HS-27A (cell line): ENCODE measurements around the gene TMEM11.
"Not testable (repeated sequence)": the region's sequence is repeated elsewhere in the genome, so short reads cannot be mapped to it uniquely, and the experiment has no call there.

ENCODE experiments used
- DNase-seq: peaks from one replicate; pipeline ENCODE4 v3.0.0-alpha.2; 2012; ENCODE audit warnings: low read depth, missing footprints

TMEM11 gene

DNA sequence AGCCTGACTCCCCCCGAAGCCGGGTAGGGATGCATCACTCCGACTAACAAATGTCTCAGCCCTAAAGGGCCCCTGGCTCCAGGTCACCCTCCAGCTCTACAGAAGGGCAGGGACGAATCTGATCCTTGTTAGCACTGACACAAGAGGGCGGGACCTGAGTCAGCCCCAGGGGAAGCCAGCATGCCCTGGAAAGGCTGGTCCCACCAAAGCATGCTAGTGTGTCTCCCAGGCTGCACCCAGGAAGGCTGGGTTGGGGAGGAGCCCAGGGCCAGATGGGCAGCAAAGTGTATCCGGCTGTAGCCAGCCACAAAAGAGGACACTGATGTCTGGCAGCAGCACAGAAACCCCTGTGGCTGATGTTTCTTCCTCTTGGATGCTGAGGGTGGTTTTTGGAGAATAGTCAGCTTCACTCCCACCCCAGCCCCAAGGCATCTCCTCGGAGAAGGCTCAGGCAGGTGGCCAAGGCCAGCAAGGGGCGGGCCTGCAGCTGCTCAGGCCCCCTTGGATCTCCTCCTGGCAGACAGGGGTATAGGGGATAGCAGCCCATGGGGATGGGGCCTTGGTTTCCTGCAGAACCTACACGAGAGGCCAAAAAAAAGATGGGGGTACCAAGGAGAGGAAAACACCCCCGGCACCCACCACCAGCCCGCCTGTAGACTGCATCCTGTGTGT, 28.2 kb upstream of the TMEM11 start:
- DNase-seq: no peak

DNA sequence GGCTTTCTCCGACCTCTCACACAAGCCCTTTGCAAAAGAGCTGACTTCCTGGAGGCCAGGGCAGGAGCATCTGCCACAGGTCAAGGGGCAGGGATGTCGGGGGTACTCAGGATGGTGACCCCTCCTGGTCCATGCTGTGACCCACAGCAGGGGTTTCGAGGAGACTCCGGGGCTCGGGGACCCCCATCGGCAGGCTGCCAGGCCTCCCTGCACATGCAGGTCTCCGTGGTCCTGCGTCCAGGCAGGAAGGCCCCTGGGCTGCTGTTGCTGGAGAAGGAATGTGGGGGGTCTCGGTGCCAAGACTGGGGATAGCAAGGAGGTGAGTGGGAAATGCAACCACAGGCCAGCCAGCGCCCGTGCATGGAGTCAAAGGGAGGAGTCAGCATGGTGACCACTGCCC, 27.6 kb upstream of the TMEM11 start:
- no peak for DNase-seq

DNA sequence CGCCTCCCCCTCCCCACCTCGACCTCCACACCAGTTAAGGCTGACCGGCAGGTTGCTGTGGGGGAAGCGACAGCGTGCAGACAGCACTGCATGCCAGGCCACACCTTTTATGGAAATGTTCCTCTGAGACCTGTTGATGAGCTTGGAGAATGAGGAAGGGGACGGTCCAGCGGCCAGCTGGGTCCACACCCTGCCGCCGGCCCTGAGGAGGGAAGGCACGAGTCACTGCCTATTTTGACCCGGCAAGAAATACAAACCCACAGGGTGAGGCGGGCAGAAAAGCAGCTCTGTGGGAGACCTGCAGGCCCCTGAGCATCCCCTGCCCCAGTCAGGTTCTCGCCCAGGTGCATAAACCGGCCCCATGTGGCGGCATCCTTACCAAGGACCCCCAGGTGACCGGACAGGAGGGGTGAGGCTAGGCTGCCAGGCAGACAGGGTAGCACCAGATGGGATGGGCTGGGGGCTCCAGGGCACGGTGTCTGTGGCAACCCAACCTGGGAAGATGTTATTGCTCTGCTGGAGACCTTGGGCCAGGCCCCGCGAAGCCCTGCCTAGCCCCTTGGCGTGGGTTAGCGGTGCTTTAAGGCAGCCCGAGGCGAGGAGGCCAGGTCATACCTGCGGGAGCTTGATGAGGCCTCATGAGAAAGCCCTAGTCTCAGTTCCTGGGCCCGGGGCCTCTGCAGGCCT, 26.6 kb upstream of the TMEM11 start:
- no peak for DNase-seq

DNA sequence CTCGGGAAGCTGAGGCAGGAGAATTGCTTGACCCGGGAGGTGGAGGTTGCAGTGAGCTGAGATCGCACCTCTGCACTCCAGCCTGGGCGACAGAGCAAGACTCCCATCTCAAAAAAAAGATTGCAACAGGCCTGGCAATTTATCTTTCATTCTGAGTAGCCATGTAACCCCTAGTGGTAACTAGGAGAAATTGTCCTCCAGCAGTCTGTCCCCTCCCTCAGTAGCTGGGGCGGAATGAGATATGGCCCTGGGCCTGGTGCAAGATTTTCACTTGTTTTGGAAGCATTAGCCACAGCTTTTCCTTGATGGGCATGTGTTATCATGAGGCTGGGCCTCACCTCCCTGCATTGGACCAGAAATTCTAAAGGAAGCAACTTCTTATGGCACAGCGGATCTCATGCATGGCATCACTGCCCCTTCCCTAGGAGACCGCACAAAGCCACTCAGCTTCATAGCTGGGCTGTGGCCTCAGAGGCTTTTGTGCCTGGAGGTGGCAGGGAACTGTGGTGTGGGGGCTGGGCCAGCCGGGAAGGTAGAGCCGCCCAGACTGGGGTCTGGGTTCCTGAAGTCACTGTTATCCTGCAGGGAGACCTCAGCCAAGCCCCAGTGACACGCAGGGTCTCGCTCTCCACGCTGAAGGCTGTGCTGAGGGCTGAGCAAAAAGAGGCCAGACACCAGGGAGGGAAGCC, 25.9 kb upstream of the TMEM11 start:
- no peak for DNase-seq

DNA sequence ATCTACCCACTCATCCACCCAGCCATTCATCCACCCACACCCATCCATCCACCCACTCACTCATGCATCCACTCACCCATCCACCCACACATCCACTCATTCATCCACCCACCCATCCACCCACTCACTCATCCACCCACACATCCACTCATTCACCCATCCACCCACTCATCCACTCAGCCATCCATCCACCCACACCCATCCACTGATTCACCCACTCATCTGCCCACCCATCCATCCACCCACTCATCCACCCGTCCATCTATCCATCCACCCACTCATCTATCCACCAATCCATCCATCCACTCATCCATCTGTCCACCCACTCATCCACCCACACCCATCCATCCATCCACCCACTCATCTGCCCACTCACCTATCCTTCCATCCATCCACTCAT, 22.0 kb upstream of the TMEM11 start:
- no peak for DNase-seq

DNA sequence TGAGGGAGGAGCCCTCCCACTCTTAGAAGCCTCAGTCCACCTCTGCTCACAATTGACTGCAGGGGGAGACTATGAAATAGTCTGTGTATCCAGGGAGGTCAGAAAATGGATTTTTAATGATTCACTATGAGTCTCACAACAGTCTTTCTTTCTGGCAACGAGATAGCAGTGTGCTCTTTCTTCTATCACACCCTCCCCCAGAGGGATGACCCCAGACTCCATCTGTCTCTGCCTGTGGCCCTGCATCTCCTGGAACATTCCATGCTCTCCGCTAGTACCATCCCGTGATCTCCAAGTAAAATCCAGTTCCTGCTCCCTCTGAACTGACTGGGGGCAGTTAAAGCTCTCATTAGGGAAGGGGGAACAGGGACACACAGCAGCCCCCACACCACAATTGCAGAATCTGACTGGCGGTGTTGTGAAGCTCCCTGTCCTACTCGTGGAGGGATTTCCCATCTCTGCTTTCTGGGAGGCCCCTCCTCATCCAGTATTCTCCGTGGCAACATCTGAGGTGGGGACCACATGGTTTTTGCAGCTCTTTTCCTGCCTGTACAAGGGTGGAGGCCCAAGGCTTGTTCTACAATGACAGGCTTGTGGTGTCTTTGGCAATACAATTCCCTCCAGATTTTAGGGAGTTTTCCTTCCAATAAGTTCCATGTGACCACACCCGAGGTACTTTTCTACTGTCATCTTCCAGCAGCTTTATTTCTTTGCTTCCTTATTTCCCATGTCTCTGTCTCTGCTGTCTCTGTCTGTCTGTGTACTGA, 19.8 kb upstream of the TMEM11 start:
- no peak for DNase-seq

DNA sequence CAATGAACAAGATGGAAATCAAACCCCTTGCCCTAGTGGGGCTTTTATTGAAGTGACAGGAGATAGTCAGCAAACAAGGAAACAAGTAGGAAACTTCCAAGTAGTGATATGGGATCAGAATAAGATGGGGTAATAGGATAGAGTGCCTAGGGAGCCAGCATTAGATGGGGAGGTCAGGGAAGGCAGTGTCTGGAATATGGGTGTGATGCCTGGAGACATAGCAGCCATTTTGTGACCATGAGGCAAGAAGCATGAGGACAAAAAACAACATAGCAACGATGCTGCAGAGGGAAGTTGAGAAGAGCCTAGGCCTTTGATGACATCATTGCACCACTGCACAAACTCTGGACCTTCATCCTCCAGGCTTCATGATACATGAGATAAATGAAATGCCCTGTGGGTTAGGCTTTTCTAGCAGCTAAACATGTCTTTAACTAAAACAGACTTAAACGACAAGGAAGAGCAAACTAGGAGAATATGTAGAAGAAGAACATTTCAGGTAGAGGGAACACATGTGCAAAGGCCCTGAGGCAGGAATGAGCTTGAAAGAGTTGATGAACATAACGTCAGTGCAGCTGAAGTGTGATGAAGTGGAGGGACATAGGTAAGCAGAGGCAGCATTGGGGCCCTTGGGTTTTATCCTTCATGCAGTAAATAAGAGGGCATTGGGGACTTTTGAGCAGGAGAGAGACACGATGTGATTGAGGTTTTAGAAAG, 18.2 kb upstream of the TMEM11 start:
- no peak for DNase-seq

DNA sequence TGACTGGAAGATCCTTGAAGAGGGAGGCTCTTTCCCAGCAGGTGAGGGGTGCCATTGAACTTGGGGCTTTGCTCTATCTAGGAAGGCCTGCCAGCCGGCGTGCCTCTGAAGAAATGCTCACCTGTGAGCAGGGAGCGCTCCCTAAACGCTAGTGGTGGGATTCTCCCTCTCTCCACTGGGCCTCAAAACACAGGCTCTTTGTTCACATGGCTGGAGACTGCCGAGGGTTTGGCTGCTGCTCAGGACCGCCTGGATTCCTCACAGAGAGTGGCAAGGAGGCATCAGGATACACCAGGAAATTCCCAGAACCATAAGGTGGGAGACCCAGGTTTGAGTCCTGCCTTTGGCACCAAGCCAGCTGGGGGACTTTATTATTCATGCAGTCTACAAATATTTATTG, 17.6 kb upstream of the TMEM11 start:
- DNase-seq: no peak

DNA sequence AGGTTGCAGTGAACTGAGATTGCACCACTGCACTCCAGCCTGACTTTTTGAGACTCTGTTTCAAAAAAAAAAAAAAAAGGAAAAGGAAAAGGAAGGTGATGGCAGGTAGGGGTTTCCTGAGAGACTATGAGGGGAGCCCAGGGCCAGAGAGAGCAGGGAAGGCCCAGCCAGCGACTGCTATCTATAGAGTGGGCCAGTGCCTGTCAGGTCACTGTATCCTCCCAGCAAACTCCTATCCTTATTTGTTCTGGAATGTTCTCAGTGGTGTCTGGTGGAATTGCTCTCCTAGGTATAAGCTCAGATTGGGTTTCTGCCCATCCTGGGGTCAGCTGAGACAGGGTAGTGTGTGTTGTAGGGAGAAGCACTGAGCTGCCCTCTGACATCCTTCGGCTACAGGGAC, 14.9 kb upstream of the TMEM11 start:
- DNase-seq: no peak

DNA sequence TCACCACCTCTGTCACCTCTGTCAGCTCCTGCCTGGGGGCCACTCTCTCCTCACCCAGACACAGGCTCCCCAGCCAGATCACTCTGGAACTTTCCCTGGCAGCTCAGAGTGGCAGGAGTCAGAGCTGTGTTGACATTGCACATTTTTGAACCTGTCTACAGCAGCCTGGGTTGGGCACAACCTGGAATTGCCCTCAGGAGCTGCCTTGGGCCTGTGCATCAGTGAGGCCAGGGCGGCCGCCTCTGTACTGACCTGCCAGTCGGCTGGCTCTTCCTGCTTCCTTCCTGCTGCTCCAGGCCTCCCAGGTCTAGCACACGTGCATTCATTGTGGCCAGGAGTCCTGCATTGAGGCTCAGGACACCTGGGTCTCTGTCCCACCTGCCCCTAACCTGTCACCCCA, 14.2 kb upstream of the TMEM11 start:
- DNase-seq: no peak

DNA sequence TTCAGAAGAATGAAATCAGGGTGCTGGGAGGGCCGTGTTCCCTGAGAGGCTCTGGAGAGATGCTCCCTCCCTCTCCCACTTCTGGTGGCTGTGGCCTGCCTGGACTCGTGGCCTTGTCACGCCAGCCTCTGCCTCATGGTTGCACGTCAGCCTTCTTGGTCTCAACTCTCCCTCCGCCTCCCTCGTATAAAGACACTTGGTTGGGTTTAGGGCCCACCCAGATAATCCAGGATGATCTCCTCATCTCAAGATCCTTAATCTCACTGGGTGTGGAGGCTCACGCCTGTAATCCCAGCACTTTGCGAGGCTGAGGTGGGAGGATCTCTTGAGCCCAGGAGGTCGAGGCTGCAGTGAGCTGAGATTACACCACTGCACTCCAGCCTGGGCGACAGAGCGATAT, 13.3 kb upstream of the TMEM11 start:
- DNase-seq: not testable (repeated sequence)

DNA sequence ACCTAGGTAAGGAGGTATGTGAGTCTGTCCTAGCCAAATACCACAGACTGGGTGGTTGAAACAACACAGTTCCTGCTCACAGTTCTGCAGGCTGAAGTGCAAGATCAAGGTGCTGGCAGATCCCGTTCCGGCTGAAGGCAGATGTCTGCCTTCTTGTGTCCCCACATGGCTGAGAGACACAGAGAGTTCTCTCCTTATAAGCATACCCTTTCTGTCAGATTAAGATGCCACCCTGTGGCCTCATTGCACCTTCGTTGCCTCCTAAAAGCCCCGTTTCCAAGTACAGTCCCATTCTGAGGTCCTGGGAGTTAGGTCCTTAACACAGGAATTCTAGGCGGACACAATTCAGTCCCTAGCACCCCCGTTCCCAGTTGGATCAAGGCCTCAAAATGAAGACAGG, 9.1 kb upstream of the TMEM11 start:
- DNase-seq: no peak

DNA sequence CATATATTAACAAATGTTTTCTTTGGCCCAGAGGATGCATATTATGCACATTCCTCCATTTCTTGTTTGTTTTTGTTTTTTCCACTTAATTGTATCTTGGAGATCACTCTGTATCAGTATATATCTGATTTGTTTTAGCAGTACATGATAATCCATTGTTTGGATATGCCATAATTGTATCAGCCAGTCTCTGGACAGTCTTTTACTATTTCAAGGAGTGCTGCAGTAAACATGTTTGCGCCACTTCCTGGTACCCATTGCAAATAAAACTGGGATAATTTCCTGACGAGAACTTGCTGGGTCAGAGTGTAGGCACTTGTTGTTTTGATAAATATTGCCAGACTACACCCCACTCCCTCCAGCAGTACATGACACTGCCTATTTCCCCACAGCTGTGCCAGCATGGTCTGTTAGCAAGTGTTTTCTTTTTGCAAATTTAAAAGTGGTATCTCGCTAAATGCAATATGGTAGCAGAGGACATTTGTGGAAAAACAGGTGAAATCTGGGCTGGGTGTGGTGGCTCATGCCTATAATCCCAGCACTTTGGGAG, 4.9 kb upstream of the TMEM11 start:
- DNase-seq: no peak

DNA sequence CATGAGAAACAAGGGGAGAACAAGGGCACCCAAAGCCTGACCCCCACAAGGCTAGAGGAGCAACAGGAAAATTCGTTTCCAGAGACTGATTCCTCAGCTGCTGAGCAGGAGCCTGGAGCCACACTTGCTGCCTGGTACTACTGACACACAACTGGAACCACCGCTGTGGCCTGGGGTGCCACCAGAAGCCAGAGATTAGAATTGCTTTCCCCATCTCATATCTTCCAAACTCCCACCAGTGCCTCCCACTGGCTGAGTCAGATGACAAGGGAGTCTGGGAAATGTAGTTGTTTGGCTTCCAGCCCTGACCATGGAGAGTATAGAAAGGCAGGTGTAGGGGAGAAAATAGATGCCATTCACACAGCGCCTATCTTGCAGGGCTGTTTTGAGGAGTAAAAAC, 4.1 kb upstream of the TMEM11 start:
- DNase-seq: no peak

DNA sequence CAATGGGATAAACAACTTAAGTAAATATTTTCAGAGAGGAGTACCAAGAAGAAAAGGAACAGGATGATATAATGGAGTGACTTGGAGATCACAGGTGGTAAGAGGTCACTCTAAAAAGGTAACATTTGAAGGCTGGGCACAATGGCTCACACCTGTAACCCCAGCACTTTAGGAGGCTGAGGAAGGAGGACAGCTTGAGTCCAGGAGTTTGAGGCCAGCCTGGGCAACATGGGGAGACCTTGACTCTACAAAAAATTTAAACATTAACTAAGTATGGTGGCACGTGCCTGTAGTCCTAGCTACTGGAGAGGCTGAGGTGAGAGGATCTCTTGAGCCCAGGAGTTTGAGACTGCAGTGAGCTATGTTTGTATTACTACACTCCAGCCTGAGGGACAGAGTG, 3.4 kb upstream of the TMEM11 start:
- no peak for DNase-seq

DNA sequence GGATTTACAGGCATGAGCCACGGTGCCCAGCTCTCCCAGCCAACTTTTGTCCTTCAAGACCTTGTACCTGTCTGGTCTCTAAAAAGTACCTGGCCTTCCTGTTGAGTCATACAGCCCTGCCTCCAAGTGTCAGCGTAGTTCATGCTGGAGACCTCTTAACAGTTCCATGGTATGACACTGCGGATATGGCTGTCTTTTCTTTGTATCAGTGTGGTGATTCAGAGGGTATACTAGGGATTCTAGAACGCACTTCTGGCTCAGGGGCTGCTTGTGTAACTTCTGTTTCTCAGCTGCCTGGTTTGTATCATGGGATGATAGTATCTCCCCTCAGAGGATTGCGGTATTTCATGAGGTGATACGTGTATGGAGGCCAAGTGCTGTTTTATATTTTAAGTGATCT, 2.0 kb upstream of the TMEM11 start:
- no peak for DNase-seq

DNA sequence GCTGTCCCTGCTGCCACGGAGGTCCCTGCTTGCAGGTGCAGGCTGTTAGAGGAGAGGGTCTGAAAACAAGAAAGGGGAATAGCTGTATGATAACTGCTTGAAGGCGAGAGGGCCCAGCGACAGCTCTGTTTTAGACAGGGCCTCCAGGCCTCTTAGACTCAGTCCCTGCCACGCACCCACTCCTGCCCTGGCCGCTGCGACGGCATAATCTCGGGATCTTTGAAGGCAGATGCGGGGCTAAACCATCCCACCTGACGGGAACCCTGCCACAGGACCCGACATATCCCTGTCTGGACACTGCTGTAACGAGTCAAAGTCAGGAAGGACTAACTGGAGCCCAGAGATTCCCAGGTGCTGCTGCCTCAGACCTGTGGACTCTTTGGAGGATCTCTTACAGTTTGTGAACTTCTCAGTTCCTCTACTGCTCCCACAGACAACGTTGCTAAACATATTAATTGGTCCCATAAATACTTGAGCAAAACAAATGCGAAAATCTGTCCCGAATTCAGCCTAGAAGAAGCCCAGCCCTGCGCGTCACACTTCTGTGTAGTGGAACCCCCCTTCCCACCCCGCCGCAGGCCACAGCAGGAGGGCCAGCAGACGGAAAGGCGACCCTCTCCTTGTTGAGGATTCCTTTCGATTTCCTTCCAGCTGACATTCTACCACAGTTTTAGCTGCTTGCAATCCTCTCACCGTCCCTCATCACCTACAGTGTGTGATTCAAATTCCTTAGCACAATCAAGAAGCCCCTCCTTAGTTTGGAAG, 998 bp upstream of the TMEM11 start:
- no peak for DNase-seq

DNA sequence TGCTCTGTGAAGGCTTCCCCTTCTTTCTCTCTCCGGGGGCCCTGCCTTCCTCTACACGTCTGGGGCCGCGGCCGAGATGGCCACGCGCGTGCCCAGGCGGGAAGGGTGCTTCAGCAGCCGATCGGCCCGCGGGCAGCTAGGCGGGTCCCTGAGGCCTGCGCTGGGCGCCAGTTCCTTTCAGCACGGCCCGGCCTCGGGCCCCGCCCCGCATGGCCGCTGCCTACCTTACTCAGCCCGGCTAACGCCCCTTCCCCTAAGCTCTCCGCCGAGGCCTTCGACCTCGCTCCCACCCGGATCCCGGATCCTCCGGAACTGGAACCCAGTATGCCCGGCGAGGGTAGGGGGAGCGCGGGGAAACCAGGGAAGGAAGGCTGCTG, 335 bp downstream of the TMEM11 start:
- DNase-seq: no peak

DNA sequence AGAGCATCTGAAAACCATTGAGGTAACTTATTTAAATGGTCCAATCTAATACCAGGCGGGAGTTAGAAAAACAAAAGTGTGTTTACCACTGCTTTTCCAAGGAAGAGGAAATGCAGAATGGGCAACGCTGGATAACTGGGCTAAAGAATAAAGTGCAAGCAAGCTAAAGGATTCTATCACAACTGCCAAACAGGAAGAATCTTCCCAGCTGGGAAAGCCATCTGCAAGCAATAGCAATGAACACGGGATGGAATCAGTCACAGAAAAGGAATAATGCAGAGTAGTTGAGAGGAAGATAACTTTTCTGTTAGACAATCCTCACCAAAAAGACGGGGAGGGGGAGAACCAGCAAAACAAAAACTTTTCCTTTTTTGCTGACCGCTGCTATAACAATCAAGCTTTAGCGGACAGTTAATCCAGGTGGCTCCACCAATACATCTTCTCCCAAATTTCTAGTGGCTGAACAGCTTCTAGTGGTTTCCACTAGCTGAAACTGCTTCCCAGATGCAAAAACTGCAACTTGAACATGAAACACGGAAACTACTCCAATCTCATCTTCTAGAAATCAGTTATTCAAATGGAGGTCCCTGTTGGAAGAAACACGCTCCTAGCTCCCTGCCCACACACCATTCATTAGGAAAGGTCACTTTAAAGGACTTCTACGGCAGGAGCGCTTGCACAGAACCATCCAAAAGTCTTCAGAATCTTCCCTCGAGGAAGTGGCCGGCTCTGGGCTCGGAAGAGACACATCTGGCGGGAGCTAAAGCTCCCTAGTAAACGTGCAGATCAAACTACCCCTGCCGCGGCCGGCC, 929 bp downstream of the TMEM11 start:
- DNase-seq: no peak

DNA sequence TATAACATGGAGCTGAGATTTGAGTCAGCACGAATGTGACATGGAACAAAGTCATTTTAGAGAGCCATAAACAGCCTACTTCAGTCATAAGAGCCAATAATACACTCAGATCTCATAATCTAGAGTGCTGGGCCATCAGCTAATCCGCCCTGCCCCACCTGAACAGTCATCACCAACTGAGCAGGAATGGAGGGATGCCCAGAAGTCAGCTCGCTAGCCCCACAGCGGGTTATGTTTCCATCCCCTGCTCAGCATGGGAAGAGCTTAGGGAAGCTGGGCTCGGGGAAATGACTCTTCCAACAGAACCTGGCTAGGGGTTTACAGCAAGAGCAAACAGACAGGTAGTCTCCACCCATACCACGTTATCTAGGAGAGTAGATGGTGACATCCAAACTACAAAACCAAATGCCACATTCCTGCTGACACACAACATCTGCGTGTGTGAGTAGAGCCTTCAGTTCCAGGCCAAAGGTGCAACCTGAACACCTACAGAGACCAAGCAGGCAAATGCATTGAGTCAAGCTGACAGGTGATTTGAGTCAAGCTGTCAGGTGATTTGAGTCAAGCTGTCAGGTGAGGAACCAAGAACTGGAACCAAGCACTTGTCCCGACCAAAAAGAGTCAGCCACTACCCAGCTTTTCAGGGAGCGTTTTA, 2.0 kb downstream of the TMEM11 start:
- no peak for DNase-seq
